ENCODE measurements around the gene PDIA4.
A peak's percentile ranks its signal among the peaks of the same experiment; 100 is the strongest.
"Not testable (repeated sequence)": the region's sequence is repeated elsewhere in the genome, so short reads cannot be mapped to it uniquely, and the experiment has no call there.

PDIA4 gene

DNA sequence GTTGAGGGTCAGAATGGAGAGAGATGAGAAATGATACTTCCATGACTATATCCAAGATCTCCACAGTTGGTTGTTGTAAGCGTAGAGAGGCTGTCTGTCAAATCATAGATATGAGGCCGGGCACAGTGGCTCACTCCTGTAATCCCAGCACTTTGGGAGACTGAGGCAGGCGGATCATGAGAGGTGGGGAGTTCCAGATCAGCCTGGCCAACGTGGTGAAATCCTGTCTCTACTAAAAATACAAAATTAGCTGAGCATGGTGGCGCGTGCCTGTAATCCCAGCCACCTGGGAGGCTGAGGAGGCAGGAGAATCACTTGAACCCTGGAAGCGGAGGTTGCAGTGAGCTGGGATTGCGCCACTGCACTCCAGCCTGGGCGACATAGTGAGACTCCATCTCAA is 2.1 kb upstream of the PDIA4 start:
- not testable (repeated sequence) for DNase-seq

DNA sequence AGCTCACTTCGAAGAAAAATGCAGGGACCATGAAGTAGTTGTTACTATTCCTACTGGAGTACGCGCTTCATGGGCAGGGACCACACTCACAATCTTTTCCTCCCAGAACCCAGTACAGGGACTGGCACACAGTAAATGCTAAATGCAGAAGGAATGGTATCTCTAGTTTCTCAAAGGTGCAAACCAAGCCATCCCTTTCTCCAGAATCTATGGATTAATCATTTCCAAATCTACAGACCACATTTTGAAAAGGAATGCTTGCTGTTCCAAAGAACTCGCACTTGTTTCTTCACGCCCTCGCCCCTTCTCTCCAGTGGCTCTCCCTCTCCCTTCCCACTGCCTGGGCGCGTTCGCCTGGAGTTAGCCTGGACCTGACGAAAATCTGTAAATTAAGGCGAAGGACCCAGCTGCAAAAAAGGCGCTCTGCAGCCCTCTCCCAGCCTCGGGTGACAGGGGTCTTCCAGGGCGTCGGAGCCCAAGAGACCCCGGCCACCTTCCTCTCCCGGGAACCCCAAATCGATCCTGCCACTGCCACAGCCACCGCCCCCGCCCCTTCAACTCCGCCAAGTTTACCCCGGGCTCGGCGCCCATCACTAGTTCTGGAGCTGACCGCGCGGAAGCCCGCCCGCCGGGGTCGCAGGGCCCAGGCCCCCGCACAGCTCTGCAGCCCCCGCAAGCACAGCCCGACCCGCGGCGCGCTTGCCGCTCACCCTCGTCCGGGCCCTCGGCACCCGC is 527 bp downstream of the PDIA4 start:
- DNase-seq, result peak; percentile 25

DNA sequence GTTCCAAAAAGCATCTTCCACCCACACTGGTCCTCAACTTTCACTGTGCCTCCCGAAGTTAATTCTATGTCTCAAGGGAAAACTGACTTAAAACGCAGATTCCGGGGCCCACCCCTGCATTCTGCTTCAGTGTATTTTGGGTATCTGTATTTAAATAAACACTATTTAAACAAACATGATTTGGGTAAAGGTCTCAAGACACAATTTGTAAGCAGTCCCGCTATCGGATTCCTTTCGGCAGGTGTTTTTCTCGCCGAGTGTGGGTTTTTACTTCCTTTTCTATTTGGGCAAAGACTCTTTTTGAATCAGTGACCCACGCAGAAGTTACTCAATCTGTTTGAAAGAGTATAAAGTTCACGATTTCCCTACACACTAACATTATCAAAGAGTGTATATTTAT is 1.2 kb downstream of the PDIA4 start:
- no peak for DNase-seq

DNA sequence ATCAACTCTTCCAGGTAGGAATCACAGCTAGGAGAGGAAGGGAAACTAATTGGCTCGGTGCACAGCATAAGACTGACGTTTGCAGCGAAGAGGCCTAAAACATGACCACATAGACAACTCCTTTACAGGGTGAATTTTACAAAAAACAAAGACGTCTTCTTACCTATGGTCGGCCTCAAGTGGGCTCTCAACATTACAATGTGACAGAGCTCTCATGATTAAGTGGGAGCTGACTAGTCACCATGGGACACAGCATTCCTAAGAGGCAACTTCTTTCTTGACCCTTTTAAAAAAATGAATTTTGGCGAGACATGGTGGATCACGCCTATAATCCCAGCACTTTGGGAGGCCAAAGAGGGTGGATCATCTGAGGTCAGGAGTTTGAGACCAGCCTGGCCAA is 4.6 kb downstream of the PDIA4 start:
- no peak for DNase-seq

DNA sequence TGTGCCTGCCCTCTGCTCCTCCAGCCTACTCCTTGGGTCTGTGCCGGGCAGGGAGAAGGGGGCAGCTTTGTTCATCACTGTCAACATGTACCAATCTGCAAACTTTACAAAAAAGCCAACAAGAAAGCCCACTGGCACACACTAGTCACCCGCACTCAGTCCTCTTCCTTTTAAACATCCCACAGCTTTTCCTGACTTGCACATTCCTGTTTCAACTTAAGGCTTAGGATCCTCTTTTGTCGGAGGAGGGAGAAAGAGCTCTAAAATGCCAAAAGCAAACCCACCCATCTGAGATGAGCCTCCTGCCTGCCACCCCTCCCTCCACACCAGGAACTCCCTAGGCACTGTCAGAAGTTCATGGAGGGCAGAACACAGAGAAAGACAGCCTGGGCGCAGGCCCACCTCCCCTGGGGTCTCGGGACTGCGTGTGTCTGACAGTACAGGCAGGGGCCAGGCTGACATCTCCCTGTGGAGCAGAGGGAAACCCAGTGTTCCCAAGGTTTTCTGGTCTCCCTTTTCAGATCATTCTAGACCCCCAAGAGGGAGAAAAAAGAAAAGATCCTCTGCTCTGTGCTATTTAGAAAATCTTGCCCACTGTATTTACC is 5.4 kb downstream of the PDIA4 start:
- DNase-seq, result no peak

DNA sequence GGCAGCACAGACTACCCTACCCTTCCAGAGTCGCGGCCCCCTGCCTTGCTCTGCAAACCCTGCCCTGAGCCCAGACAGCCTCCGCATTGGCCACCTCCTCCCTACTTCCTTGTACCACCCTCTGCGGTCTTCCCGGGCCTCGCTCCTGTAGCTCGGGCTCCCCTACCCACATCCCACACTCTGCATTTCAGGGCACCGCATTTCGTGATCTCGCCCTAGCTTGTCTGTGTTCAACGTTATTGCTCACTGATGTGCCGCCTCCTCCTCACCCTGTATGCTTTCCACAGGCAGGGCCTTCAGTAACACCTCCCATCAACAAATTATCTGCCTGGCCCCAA is 6.6 kb downstream of the PDIA4 start:
- no peak for DNase-seq

DNA sequence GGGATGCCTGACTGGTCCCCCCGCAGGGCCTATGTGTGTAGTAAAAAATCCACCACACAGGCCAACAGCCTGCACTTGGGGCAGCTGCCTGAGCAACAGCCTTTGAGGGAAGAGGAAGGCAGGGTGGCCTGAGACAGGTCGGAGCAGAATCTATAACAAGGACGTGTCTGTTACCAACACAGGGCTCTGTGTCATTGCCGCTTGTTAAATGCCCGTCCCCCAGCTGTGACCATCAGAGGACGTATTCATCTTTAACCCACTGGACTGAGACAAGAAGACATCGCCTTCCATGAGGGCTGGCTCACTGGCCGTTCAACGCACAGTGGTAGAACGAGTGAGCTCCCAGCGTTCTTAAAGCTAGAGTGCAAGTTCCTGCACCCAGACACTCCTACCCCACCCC is 7.8 kb downstream of the PDIA4 start:
- no peak for DNase-seq

DNA sequence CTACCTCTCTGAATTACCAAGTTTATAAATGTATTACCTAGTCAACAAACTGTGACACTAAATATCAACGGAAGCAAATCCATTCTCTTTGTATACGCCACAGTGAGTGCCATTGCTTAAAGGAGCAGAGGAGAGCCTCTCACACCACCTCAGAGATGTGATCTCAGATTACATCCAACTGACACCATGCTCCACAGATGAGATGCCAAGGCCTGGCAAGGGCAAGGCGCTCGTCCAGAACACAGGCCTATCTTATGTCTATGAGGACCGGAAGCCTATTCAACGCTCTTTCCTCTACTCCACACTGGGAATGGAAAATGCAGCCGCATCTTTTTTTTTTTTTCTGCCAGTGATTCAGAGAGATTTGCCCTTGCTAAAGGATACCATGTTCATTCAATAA is 11.4 kb downstream of the PDIA4 start:
- DNase-seq, result no peak

DNA sequence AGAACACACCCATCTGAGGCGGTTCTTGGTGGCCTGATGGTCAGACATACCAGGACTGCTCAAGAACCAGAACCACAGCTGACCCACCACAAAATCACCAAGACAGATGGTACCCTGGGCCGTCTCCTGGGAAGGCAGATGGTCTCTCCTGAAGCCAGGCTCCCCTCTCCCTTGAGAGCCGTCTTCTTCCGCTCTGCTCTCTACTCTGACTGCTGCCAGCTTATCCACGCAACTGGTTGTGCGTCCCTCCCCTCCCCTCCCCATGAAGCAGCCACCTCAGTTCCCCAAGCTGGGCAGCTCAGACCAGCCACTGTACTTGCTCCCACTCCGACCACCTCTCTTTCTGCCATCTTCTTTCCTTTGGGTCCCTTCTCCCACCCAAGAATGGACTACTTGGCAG is 14.0 kb downstream of the PDIA4 start:
- DNase-seq, result no peak

DNA sequence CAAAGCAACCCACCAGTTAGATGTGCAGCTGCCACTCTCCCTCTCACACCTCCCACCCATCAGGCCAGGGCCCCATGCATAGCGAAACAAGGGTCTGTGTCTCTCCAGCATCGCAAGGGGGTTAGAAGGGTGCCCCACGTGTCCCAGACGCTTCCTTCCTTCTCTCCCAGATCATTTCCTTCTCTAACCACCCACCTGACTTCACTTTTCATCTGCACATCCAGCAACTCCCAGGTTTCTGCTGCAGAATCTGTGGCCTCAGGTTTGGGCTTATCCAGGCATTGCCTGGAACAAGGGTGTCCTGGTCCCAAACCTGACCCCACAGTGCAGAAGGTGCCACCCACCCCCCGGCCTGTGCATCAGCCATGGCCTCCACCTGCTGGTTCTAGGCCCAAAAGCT is 14.4 kb downstream of the PDIA4 start:
- no peak for DNase-seq

DNA sequence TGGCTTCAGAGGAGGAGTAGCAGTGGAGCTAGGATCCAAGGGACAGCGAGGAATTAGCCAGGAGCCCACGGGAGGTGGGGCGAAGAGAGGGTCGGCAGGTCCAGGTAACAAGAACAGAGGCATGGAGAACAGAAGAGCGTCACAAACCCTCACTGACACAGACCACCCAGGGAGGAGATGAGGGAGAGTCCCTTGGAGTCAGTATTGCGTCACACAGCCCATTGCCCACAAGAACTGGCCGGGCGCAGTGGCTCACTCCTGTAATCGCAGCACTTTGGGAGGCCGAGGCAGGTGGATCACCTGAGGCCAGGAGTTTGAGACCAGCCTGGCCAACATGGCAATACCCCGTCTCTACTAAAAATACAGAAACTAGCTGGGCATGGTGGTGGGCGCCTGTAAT is 15.6 kb downstream of the PDIA4 start:
- not testable (repeated sequence) for DNase-seq

DNA sequence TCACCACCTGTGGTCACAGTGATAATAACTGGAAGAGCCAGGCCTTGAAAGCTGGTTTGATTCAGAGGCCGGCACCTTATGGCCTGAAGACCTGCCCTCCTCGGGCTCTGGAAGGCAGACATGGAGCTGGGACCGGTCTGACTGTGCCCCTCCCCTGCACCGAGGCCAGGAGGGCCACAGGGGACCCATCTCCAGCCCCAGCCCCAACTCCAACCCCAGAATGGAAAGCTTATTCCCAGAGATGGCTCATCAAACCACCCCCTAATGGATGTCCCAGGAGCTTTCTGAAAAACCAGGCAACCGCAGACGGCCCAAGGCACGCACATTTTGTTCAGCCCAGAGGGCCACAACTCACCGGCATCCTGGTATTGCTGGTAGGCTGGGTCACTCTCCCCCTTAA is 16.8 kb downstream of the PDIA4 start:
- no peak for DNase-seq

DNA sequence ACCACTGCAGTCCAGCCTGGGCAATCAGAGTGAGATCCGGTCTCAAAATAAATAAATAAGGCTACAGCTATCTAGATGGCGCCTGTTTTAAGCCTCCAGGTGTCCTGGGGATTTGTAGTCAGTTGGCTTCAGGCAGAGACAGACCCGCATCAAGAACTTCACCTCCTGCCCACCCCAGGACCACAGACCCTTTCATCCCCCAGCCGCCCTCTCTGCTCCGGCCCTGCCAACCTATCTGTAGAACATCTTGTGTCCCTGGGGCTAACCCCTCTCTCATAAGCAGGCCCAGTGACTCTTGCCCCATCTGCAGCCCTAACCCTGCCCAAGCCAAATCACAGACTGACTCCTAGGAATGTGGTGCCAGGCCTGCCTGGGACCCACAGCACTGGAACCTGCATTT is 17.9 kb downstream of the PDIA4 start:
- no peak for DNase-seq

DNA sequence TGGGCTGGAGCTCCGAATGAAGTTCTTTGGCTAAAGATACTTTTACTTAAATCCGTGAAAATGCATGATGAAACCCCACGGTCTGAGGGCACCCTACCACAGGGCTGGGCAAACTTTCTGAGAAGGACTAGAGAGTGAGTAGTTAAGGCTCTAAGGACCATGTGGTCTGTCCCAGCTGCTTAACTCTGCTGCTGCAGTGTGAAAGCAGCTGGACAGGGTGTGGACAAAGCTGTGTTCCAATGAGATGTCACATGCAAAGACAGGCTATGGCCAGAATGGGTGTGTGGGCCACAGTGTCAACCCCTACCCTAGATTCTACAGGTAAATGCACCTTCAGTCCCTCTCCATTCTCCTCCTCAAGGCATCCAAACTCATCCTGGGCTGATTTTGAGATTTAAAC is 18.8 kb downstream of the PDIA4 start:
- DNase-seq, result no peak

DNA sequence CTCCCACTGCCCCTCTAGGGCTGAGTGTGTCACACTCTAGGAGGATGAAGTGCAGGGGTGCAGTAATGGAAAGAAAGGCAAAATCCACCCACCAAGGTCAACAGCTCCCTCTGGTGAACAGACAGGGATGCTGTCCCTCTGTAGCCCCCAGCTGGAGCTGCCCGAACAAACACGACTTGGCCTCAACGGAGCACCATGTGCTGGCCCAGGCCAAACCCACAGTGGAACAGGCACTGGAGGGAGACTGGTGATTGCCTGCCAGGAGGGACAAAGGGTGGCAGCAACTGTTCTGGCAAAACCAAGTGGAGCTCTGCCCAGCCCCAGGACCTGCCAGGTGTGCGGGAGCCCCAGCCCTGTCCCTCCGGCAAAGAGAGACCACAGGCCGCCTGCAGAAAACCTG is 20.7 kb downstream of the PDIA4 start:
- no peak for DNase-seq

DNA sequence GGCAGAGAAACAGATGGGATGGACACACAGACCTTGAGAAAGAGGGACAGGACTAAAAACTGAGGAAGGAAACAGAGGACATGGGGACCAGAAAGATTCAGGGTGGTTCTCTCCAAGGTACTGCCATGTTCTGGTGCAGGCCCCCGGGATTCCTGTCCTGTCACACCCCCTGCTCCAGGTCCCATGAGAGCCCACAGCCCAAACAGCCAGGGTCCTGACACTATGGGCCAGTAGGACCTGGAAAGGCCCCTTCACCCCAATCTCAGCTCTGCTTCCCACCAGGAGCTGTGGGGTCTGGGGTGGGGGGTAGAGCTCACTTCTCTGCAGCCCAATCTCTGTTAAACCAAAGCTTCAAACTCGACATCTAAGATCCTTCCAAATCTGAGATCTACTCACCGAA is 21.2 kb downstream of the PDIA4 start:
- DNase-seq, result no peak

DNA sequence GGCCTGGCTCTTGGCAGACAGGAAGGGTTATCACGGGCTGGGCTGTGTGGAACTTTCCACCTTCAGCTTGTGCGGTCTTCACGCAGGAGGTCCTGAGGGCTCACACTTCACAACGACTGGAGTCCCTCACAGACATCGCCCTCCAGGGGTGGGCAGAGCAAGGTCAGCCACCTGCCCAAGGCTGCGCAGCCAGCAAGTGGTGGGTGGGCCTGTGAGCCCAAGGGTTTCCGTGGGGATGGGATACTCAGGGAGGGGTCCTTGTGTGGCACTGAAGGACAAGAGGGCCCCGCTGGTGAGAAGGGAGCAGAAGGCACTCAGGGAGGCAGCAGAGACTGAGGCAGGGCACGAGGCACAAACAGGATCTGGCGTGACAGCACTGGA is 22.0 kb downstream of the PDIA4 start:
- no peak for DNase-seq

DNA sequence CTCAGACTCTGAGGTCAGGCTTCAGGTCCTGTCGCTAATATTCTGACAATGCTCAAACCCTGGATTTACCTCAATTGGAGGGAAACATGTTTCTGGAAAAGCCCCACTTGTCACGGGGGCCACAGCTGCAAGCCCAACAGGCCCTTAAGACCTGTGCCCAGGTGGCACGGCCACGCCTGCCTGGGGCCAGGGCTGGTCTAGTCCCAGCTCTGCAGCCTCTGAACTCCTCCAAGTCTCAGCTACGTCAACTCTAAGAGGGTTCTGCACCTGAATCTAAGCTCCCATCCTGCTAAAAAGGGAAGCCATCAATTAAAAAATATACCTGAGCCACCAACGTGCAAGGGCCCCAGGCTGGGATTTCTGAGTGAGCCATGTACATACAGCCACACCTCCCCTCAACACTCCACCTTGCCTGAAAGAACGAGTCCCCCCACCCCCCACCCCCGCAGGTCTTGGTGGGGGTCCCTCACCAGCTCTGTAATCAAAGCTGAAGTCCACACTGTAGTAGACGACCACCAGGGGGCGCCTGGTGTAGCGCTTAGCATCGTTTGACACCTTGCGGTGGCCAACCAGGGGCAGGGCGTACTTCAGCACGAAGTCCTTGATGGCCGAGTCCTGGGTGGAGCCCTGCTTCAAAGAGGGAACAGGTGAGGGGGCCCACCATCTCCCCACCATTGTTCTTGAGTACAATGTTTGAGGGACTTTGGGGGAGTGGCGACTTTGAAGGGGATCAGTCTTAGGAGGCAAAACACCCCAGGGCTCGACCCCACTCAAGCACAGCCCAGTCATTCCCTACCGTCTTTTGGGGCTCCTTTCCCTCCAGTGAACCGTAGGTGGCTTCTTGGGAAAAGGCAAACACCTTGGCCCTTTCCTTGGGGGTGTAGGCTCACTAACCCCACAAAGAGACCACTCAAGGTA is 22.6 kb downstream of the PDIA4 start:
- DNase-seq, result peak; percentile 71

DNA sequence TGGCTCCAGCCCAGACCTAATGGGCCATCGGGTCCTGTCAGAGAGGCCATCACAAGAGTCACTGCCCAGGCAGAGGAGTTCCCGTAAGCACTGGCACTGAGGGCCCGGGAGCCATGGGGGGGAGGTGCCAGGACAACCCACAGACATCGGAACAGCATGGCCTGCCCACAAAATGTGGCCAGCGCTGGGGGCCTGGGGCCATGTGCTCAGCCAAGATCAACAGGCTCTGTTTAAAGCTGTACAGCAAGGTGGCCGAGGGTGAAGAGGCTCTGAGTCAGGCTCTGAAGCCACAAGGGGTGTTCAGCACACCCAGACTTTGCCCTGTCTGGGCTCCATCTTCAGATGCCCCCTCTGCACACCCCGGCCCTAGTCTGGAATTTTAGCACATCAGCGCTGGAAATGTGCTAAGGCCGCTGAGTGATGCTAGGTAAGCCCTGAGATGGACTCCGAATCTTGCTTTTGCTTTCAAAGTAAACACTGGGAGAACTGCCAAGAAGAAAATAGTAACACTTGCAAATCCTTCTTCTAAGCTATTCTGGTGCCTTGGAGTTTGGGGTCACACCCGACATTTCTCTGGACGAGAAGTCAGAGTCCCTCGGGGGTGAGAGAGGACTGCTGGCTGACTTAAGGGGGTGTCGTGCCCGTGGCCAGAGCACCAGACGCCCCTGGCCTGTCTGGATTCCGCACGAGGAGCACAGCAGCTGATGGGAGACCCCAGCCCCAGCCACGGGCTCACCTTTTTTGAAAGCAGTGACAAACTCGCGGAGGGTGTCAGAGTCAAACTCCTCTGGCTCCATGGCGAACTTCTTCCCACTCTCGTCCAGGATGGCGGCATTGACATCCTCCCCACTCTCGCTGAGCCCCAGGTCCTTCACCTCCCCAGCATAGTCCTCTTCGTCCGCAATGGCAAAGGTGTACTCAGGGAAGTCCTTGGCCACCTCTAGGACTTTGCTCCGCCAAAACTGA is 23.6 kb downstream of the PDIA4 start:
- DNase-seq, result no peak

DNA sequence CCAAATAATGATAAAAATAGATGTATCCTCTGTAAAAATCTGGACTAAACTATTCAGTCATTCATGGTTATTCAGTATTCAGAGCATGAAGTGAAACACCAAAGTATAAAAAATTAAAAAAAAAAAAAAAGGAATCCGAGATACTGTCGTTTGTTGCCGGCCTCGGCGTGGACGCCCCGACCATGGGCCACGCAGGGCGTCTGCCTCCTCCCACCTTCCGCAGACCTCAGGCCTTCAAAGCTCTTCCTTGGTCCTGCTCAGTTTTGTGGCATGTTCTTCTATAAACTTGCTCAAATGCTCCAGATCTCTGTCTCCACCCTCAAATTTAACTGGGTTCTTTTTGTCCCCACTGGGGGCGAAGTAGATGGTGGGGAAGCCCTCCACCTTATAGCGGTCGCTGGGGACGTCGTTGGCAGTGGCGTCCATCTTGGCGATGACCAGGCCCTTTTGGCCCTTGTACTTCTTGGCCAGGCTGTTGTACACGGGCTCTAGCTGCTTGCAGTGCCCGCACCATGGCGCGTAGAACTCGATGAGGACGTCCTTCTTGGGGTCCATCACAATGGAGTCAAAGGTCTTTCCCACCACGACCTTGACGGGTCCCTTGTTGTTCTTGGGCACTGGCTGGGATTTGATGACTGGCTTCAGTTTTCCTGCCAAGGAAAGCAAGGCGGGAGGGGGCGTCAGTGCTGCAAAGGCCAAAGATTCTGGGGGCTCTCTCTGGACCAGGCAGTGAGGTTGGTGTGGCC is 24.6 kb downstream of the PDIA4 start:
- DNase-seq, result no peak

DNA sequence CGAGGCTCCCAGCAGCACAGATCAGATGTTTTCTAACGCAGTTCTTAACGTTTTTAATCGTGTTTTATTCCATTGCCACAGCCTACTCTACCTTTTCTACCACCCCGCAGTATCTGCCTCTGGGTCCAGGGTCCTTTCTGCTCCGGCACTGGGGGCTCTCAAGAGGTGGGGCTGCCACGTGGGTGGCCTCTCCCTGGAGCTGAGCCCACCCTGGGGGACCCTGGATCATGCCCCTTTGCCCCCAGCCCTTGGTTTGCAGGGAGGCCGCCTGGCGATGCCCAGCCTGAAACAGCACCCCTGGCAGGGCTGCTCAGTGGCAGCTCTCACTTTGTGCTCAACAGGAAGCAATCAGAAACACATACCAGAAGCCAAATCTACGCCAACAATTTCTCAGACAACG is 25.3 kb downstream of the PDIA4 start:
- DNase-seq, result no peak

DNA sequence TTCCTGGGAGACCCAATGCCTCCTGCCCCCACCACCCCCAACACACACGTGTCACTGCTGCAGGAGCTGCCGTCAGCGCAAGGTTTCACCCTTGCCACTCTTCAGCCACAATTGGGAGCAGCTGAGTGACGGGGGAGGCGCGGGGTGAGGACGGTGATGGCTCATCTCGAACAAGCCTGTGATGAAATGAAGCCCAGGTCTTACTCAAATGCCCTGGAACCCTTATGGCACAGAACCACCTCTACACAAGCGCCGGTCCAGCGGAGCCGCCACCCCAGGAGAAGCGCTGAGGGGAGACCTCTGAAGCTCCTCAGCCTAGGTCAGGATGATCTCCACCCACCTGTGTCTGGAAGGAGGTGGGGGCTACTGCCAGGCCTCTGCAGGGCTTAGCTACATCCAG is 25.7 kb downstream of the PDIA4 start:
- DNase-seq, result no peak
